HCT116 (cell line): ENCODE measurements around the gene APAF1.

Experiments used
- CEBPB ChIP-seq: IDR thresholded peaks from 2 replicates; pipeline ENCODE4 v1.6.1; 2012; ENCODE audit warnings: low read depth
- CTCF ChIP-seq, 3 experiments: fragments of 200-600 bp in 1 of 3; sonication (generic) in 1 of 3; IDR thresholded peaks in 2 of 3; conservative IDR thresholded peaks in 1 of 3; 2 replicates each; pipeline ENCODE4 v1.5.1; 2012 to 2017; ENCODE audit warnings: low read depth in 2 of 3, low read length in 2 of 3, antibody characterized with exemption in 1 of 3, borderline replicate concordance in 1 of 3, control low read depth in 1 of 3, mild to moderate bottlenecking in 1 of 3, mixed read lengths in 1 of 3, mixed run types in 1 of 3, moderate library complexity in 1 of 3; ENCODE audit not compliant: insufficient read depth in 1 of 3
- ELF1 ChIP-seq: IDR thresholded peaks from 2 replicates; pipeline ENCODE4 v1.6.1; 2012; ENCODE audit warnings: low read depth, borderline replicate concordance
- EZH2 ChIP-seq: fragments of 200-600 bp; sonication (generic); IDR thresholded peaks from 2 replicates; pipeline ENCODE4 v1.6.1; 2017; ENCODE audit warnings: antibody characterized with exemption, mixed run types
- FOSL1 ChIP-seq: IDR thresholded peaks from 2 replicates; pipeline ENCODE4 v1.6.1; 2012; ENCODE audit warnings: low read depth
- JUND ChIP-seq: IDR thresholded peaks from 2 replicates; pipeline ENCODE4 v1.6.1; 2012
- POLR2A ChIP-seq: IDR thresholded peaks from 2 replicates; pipeline ENCODE4 v1.7.0; 2011; ENCODE audit warnings: borderline replicate concordance; ENCODE audit not compliant: insufficient read depth, insufficient read length; ENCODE audit errors: extremely low read depth
- RAD21 ChIP-seq: IDR thresholded peaks from 2 replicates; pipeline ENCODE4 v1.6.1; 2012; ENCODE audit warnings: low read depth, mild to moderate bottlenecking
- SRF ChIP-seq: IDR thresholded peaks from 2 replicates; pipeline ENCODE4 v1.6.1; 2012; ENCODE audit warnings: low read depth
- TCF7L2 ChIP-seq: IDR thresholded peaks from 2 replicates; pipeline ENCODE4 v1.7.0; 2011; ENCODE audit warnings: borderline replicate concordance, inconsistent platforms; ENCODE audit not compliant: insufficient read depth, insufficient read length; ENCODE audit errors: extremely low read depth
- YY1 ChIP-seq: IDR thresholded peaks from 2 replicates; pipeline ENCODE4 v1.6.1; 2011; ENCODE audit warnings: low read length, low read depth, moderate library complexity, mild to moderate bottlenecking; ENCODE audit not compliant: insufficient replicate concordance; ENCODE audit errors: extremely low read depth

- TF ChIP-seq POLR2A: no peak
- no peak for TF ChIP-seq CTCF (IDR thresholded peaks at IDR 0.05 in 2 of 3, conservative IDR thresholded peaks at IDR 0.05 in 1 of 3; ENCODE audit: borderline replicate concordance in 1 of 3, insufficient read depth in 1 of 3, low read depth in 2 of 3, low read length in 2 of 3)
- TF ChIP-seq CEBPB: no peak
- no peak for TF ChIP-seq TCF7L2
- TF ChIP-seq FOSL1: no peak
- no peak for TF ChIP-seq RAD21
- TF ChIP-seq EZH2: no peak
- no peak for TF ChIP-seq SRF
- TF ChIP-seq JUND: no peak
- no peak for TF ChIP-seq ELF1
- no peak for TF ChIP-seq YY1
These were observed 51.1 kb downstream of the APAF1 start for GRCh38 chr12:98696036-98696646.
